HepG2 (cell line): ENCODE results near the gene RSPH9. TPM values are rescaled to one million over a fixed set of nuclear protein-coding genes. Genes with fewer than 3 reads are reported as not detected.

Source experiments
- EEA1 ChIP-seq: sonication (generic); formaldehyde crosslinking; IDR thresholded peaks from 2 replicates; pipeline ENCODE4 v1.5.1; 2020; ENCODE audit warnings: mild to moderate bottlenecking, missing genetic modification reagents, borderline replicate concordance
- GATA4 ChIP-seq: sonication (generic); IDR thresholded peaks from 2 replicates; pipeline ENCODE4 v1.6.1; 2016; ENCODE audit warnings: antibody characterized with exemption, low read depth, borderline replicate concordance
- GTF3A ChIP-seq: sonication (generic); formaldehyde crosslinking; conservative IDR thresholded peaks from 2 replicates; pipeline ENCODE4 v1.4.0; 2020; ENCODE audit warnings: mild to moderate bottlenecking, missing genetic modification reagents
- HIC2 ChIP-seq: sonication (generic); formaldehyde crosslinking; IDR thresholded peaks from 2 replicates; pipeline ENCODE4 v1.9.0; 2022; ENCODE audit warnings: low read depth, missing genetic modification reagents
- HNRNPLL ChIP-seq: fragments of 200-400 bp; formaldehyde crosslinking; IDR thresholded peaks from 2 replicates; pipeline ENCODE4 v1.6.1; 2017; ENCODE audit warnings: mild to moderate bottlenecking, low read depth, low read length; ENCODE audit not compliant: poor library complexity, severe bottlenecking
- MEIS1 ChIP-seq: sonication (generic); formaldehyde crosslinking; IDR thresholded peaks from 2 replicates; pipeline ENCODE4 v1.9.0; 2021; ENCODE audit warnings: mild to moderate bottlenecking, missing genetic modification reagents, moderate library complexity, borderline replicate concordance
- NCOA5 ChIP-seq: sonication (generic); formaldehyde crosslinking; IDR thresholded peaks from 2 replicates; pipeline ENCODE4 v1.4.0; 2020; ENCODE audit warnings: missing genetic modification reagents
- NFKB2 ChIP-seq: sonication (generic); formaldehyde crosslinking; IDR thresholded peaks from 2 replicates; pipeline ENCODE4 v1.4.0; 2020; ENCODE audit warnings: missing genetic modification reagents, borderline replicate concordance
- NONO ChIP-seq, 2 experiments: fragments of 450-650 bp in 1 of 2; sonication (generic) in 1 of 2; formaldehyde crosslinking in 1 of 2; IDR thresholded peaks in 1 of 2; conservative IDR thresholded peaks in 1 of 2; 2 replicates each; pipeline versions ENCODE4 v1.6.1 to v1.8.0; 2017 to 2022; ENCODE audit warnings: mild to moderate bottlenecking in 1 of 2, missing genetic modification reagents in 1 of 2, moderate library complexity in 1 of 2
- THAP7 ChIP-seq: sonication (generic); formaldehyde crosslinking; IDR thresholded peaks from 2 replicates; pipeline ENCODE4 v1.8.1; 2023; ENCODE audit warnings: mild to moderate bottlenecking, missing genetic modification reagents
- ZBTB20 ChIP-seq: sonication (generic); formaldehyde crosslinking; IDR thresholded peaks from 2 replicates; pipeline ENCODE4 v1.8.1; 2023; ENCODE audit warnings: missing genetic modification reagents, low read depth, mild to moderate bottlenecking, borderline replicate concordance
- ZBTB7B ChIP-seq: sonication (generic); formaldehyde crosslinking; IDR thresholded peaks from 2 replicates; pipeline ENCODE4 v1.4.0; 2020; ENCODE audit warnings: missing genetic modification reagents
- ZC3H13 ChIP-seq: sonication (generic); formaldehyde crosslinking; IDR thresholded peaks from 2 replicates; pipeline ENCODE4 v1.8.1; 2023; ENCODE audit warnings: mild to moderate bottlenecking, missing genetic modification reagents, moderate library complexity
- ZFP82 ChIP-seq: sonication (generic); formaldehyde crosslinking; IDR thresholded peaks from 2 replicates; pipeline ENCODE4 v1.5.1; 2020; ENCODE audit warnings: mild to moderate bottlenecking, missing genetic modification reagents, borderline replicate concordance
- ZNF274 ChIP-seq: sonication (generic); formaldehyde crosslinking; IDR thresholded peaks from 2 replicates; pipeline ENCODE4 v1.5.1; 2020; ENCODE audit warnings: mild to moderate bottlenecking, missing genetic modification reagents
- polyA plus RNA-seq, 8 experiments: library from polyadenylated mRNA; depleted of rRNA in 3 of 8; stranded (reverse) in 7 of 8; unstranded in 1 of 8; fragments of >200 nt; fragmentation: Illumina TruSeq in 4 of 8; extraction: Trizol in 4 of 8; gene quantifications; 2 replicates each; pipeline versions ENCODE4 v1.2.1 to v1.2.3, GENCODE V29; 2011 to 2016; ENCODE audit warnings: low read depth in 4 of 8, missing spikeins in 1 of 8, mixed read lengths in 1 of 8; ENCODE audit not compliant: insufficient read depth in 1 of 8
- total RNA-seq, 5 experiments: library from RNA; depleted of rRNA; stranded (reverse); fragments of >200 nt; fragmentation: Illumina TruSeq; extraction: Trizol; gene quantifications; 2 replicates each; pipeline ENCODE4 v1.2.3, GENCODE V29; 2016; ENCODE audit warnings: low read depth in 1 of 5
- TF ChIP-seq, protein P1 (sequence below): sonication (generic); formaldehyde crosslinking; IDR thresholded peaks from 2 replicates; pipeline ENCODE4 v1.9.0; 2021; ENCODE audit warnings: mild to moderate bottlenecking, missing genetic modification reagents
- TF ChIP-seq, protein P2 (sequence below): sonication (generic); formaldehyde crosslinking; IDR thresholded peaks from 2 replicates; pipeline ENCODE4 v1.4.0; 2020; ENCODE audit warnings: mild to moderate bottlenecking, missing genetic modification reagents

Gene RSPH9
- total and polyA plus RNA-seq, 2 of the 13 experiments (the other 11 are each of a cell fraction or from before 2014, with no cell fraction given) = 0.04 TPM; not detected in 1

DNA sequence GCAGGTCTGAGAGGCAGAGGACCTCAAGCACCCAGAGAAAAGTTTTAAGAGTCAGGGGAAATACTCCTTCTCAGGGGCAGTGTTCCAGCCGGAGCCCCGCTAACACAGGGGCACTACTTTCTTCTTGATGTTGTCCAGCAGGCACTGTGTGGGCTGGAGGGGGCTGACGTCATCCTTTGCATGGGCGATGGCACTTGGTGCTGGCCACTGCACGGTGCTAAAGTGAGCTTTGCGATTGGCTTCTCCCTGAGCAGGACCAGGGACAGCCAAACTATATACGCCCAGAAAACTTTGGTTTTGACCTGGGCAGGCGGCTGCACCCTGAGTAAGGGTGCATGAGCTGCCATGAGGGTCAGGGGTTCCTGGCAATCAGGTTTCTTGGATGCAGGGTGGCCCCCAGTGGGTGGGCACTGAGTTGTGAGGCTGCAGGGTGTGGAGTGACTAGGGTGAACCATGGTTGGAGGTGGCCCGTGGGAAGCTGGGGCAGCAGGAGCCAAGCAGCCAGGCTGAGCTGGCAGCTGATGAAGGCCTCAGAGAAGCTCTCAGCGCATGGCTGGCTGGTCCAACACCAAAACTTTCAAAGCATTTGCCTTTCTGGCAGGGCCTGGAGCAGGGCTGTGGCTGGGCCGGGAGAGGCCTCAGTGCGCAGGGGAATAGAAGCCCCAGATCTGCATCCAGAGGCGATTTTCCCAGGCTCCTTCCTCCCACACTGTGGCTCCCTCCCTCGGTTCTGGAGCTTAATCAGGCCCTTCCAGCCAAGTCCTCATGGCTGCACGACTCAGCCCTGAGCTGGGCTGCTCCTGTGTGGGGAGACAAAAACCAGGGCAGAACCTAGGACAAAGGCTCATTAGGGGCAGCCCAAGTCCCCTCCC is 24.4 kb downstream of the RSPH9 start (continued):
- TF ChIP-seq, protein P1, sequence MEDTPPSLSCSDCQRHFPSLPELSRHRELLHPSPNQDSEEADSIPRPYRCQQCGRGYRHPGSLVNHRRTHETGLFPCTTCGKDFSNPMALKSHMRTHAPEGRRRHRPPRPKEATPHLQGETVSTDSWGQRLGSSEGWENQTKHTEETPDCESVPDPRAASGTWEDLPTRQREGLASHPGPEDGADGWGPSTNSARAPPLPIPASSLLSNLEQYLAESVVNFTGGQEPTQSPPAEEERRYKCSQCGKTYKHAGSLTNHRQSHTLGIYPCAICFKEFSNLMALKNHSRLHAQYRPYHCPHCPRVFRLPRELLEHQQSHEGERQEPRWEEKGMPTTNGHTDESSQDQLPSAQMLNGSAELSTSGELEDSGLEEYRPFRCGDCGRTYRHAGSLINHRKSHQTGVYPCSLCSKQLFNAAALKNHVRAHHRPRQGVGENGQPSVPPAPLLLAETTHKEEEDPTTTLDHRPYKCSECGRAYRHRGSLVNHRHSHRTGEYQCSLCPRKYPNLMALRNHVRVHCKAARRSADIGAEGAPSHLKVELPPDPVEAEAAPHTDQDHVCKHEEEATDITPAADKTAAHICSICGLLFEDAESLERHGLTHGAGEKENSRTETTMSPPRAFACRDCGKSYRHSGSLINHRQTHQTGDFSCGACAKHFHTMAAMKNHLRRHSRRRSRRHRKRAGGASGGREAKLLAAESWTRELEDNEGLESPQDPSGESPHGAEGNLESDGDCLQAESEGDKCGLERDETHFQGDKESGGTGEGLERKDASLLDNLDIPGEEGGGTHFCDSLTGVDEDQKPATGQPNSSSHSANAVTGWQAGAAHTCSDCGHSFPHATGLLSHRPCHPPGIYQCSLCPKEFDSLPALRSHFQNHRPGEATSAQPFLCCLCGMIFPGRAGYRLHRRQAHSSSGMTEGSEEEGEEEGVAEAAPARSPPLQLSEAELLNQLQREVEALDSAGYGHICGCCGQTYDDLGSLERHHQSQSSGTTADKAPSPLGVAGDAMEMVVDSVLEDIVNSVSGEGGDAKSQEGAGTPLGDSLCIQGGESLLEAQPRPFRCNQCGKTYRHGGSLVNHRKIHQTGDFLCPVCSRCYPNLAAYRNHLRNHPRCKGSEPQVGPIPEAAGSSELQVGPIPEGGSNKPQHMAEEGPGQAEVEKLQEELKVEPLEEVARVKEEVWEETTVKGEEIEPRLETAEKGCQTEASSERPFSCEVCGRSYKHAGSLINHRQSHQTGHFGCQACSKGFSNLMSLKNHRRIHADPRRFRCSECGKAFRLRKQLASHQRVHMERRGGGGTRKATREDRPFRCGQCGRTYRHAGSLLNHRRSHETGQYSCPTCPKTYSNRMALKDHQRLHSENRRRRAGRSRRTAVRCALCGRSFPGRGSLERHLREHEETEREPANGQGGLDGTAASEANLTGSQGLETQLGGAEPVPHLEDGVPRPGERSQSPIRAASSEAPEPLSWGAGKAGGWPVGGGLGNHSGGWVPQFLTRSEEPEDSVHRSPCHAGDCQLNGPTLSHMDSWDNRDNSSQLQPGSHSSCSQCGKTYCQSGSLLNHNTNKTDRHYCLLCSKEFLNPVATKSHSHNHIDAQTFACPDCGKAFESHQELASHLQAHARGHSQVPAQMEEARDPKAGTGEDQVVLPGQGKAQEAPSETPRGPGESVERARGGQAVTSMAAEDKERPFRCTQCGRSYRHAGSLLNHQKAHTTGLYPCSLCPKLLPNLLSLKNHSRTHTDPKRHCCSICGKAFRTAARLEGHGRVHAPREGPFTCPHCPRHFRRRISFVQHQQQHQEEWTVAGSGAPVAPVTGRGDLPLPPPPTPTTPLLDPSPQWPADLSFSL (CRISPR knock-in tag) = no peak
- TF ChIP-seq ZC3H13 (CRISPR knock-in tag) (0 out of 2 replicates have a peak, but pooled peaks have one; percentile 57), GATA4 (no peak), NONO (IDR thresholded peaks at IDR 0.05) (no peak), NONO (CRISPR knock-in tag; conservative IDR thresholded peaks at IDR 0.05) (0 out of 2 replicates have a peak, but pooled peaks have one; percentile 46), THAP7 (peak; percentile 83), EEA1 (CRISPR knock-in tag) (0 out of 2 replicates have a peak, but pooled peaks have one; percentile 32), NCOA5 (CRISPR knock-in tag) (no peak), NFKB2 (CRISPR knock-in tag) (peak; percentile 20; the same call in 1 of the 2 replicates), ZBTB20 (CRISPR knock-in tag) (peak; percentile 38; the same call in 1 of the 2 replicates), ZFP82 (CRISPR knock-in tag) (peak; percentile 55; the same call in 1 of the 2 replicates), HNRNPLL (no peak), GTF3A (CRISPR knock-in tag) (0 out of 2 replicates have a peak, but pooled peaks have one; percentile 2), MEIS1 (CRISPR knock-in tag) (peak; percentile 52; the same call in 1 of the 2 replicates), ZNF274 (peak; percentile 51), ZBTB7B (CRISPR knock-in tag) (peak; percentile 25; the same call in 1 of the 2 replicates), HIC2 (CRISPR knock-in tag) (0 out of 2 replicates have a peak, but pooled peaks have one; percentile 22)
- TF ChIP-seq, protein P2, sequence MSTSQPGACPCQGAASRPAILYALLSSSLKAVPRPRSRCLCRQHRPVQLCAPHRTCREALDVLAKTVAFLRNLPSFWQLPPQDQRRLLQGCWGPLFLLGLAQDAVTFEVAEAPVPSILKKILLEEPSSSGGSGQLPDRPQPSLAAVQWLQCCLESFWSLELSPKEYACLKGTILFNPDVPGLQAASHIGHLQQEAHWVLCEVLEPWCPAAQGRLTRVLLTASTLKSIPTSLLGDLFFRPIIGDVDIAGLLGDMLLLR (CRISPR knock-in tag) = peak; percentile 1; the same call in 1 of the 2 replicates
